ENCODE measurements around the gene NMB.

DNA sequence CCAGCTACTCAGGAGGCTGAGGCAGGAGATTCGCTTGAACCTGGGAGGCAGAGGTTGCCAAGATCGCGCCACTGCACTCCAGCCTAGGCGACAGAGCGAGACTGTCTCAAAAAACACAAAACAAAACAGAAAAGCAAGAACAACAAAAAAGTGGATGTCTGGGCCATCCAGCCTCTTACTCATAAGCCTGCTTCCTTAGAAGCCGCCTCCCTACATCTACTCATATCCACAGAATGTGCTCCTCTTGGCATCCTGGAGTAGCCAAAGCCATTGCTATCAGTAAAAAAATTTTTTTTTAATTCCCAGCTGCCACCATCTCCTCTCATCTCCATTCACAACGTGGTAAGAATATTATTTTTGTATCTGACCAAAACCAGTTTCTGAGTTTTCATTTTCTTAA lies 46.4 kb downstream of the NMB start:
- TF ChIP-seq EZH2 (IDR thresholded peaks at IDR 0.05; ENCODE audit: insufficient read depth, poor library complexity, severe bottlenecking) (no peak), EZH2phosphoT487 (IDR thresholded peaks at IDR 0.05; ENCODE audit: insufficient read depth, low read depth) (no peak)

All from GM23248 (cell line).